NCI-H1436 treated with DMSO at 0.1 percent for 48 hours (cell line): ENCODE results near the gene NSUN5.
"Not testable (repeated sequence)": the region's sequence is repeated elsewhere in the genome, so short reads cannot be mapped to it uniquely, and the experiment has no call there.

Source experiments
- DNase-seq: peaks from one replicate; lab custom pipeline; 2025; lab: John Stamatoyannopoulos, UW

The NSUN5 gene

DNA sequence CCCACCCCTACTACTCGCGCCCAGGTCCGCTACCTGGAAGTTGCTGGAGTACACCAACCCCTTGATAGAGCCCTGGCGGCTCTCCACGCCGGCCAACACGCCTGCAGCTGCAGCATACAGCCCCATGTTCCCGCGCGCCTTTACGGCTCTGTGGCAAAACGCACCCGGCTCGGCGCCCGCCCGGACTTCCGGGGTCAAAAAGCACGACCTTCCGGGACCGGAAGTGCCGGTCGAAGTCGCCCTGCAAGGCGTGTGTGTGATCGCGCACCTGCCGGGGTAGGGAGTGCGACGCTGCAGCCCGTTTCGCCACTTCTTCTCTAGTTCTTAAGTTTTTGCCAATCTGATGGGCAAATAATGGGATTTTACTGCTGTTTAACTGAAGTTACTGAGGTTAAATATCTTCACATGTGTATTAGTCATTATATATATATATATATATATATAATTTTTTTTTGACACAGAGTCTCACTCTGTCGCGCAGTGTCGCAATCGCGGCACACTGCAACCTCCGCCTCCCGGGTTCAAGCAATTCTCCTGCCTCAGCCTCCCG, at the start of gene NSUN5:
NSUN5 (minus strand) TSS at position 162 of the 550 bp plus-strand sequence; CDS start at position 126, 36 bp downstream.
- peak; percentile 3 for DNase-seq

DNA sequence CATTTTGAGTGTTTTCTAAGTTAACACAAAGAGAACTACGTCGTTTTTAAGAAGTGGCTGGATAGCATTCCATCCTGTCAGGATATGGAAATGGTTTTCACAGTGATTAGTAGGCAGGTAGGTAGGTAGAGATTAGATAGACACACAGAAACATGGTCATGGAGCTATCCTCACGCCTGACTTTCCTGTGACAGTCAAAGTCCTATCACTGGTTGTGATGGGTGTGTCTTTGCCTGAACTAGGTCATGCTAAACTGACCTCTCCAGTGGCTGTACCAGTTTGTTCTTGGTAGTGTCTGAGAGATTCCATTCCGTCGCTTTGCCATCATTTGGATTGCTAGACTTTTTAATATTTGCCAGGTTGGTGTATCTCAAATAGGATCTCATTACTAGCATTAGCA, 47.5 kb upstream of the NSUN5 start:
- DNase-seq: no peak

DNA sequence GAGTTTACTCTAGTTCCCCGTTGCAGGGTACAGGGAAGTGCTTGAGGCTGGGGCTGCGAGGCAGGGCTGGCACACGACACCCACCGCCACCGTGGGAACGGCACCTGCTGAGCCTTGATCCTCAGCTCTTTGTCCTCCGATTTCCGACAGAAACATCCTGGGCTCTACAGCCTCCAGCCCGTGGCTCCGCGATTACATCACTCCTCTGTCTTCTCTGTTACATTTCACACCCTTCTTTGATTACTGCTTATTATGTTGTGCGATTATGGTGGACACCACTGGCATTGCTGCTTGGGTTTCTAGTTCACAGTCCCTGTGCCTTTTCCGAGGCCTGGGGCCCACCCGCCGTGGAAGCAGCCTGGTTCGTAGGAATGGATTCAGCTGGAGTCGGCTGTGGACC, 46.2 kb upstream of the NSUN5 start:
- no peak for DNase-seq

DNA sequence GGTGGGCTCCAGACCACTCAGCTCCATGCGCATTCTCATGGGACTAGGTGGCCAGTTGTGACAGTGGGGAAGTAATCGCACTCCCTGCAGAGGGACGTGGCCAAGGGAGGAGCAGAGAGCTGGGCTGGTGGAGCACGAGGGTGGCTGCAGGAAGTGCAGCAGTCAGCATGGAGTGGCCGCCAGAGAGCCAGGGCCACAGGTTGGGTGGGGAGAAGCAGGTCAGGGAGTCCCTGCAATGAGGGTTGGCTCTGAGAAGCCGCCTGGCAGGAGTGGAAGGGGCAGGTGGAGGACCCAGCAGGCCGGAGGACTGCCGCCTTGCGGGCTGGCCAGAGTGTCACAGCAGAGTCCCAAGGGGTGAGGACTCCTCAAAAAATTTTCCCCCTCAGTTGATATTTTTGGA, 45.6 kb upstream of the NSUN5 start:
- DNase-seq: no peak

DNA sequence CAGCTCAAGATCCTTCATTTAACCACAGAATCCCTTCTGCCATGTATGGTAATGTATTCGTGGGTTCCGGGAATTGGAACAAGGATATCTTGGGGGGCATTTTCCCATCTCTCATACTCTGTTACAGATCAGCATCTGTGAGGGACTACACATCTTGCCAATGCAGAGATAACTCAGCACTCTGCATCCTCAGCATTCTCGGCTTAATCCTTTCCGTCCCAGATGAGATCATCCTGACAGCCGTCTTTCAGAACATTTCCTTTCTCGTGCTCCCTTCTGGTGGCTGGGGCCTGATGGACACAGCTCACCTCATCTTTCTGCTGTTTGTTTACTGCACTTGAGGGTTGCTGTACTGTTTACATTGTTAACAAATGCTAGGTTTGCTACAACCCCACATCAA, 44.6 kb upstream of the NSUN5 start:
- no peak for DNase-seq

DNA sequence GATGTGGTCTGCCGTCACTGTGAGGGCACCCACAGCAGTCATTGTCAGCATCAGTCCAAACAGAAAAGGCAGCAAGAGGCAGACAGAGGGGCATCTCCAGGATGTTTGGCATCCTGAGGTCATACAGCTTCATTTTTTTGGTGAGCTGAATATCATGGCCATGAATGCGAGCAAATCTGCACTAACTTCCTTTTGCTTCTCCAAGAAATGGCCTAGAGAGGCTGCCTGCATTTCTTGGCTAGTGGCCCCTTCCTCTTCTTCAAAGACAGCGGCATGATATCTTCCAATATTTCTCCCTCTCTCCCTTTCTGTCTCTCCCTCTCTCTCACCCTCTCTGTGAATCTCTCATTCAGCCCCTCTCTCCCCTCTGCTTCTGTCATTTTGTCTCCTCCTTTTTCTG, 44.2 kb upstream of the NSUN5 start:
- no peak for DNase-seq

DNA sequence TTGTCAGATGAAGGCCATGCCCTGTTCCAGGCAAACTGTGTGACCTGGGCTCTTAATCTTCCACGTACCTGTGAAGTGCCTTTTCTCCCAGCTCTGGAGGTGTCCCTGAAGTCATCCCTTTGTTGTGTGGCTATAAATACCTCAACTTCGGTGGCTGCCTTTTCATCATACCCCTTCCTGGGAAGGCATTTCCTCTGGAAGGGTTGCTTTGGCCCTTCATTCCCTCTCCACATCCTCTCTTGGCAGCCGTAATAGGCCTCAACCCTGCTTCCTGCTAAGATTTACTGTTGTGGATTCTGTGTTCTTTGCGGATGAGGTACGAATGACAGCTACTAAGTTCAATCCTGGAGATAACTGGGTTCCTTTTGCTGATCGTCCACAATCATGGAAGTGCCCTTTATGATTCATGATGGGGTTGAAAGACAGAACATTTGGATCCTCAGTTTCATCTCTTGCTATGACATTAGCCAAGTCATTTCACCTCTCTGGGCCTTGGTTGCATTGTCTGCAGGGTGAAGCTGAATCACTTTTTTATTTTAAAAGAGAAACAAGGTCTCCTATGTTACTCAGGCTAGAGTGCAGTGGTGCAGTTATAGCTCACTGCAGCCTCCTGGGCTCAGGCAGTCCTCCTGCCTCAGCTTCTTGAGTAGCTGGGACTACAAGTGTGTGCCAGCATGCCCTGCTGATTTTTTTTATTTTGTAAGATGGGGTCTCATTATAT, 43.0 kb upstream of the NSUN5 start:
- no peak for DNase-seq

DNA sequence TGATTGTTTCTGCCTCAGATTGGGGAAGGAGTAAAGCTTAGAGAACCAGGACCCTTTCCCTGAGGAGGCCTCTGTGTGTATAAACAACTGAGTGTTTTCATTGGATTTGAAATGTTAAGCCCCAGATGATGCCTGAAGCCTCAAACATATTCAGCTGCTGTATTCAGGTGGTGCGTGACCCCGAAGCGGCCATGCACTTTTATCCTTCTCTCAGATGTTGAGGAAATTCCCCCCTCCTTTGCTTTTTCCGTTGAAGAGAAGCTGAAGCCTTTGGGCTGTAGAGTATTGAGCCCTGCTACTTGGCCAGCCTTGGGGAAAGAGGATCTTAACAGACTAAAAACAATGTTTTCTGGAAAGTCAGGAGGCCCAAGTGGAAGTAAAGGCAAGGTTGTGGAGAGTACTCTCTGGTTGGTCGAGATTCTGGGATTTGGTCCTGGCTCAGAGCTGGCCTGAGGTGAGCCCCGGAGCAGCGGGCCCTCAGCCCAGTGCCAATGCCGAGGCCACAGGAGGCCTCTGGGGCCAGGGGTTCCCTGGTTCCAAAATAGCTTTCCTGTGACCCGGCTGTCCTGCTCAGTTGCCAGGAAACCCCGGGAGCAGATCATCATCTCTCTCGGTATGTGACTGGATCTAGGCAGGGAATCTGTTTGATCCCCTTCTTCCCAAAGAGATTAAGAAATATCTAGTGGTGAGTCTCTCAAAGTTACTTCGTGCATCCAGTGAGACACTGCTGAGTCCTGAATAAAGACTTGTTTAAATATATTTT, 41.9 kb upstream of the NSUN5 start:
- no peak for DNase-seq

DNA sequence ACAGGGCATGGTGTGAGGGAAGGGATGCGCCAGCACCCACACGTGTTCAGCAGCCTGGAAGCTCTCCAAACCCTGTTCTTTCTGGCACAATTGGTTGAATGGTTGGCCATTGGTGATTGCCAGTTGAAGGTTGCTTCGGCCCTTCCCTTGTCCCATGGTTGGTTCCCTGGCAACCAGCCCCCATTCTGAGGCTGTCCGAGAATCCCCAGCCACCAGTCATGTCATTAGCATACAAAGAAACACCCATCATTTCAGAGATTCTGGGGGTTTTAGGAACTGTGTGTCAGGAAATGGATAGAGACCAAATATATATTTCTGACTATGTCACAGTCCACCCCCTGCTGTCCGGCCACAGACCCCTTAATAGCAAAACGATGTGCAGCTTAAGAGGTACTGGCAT, 41.1 kb upstream of the NSUN5 start:
- DNase-seq: no peak

DNA sequence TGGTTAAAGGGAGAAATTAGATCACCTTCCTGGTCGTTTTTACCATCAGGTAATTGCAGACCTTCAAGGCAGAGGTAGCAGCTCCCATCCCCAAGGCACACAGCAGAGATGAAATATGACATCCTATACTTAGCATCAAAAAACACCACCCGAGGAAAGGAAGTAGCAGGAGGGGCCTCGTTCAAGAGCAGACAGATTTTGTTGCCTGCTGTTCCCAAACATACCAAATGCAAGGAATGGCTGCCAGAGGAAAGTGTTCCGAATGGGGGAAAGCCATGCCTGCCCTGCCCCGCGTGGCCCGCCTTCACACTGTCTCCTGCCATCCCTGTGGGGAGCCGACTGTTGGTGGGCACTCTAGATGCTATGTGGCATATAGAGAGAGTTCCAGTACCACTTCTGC, 37.3 kb upstream of the NSUN5 start:
- DNase-seq: no peak

DNA sequence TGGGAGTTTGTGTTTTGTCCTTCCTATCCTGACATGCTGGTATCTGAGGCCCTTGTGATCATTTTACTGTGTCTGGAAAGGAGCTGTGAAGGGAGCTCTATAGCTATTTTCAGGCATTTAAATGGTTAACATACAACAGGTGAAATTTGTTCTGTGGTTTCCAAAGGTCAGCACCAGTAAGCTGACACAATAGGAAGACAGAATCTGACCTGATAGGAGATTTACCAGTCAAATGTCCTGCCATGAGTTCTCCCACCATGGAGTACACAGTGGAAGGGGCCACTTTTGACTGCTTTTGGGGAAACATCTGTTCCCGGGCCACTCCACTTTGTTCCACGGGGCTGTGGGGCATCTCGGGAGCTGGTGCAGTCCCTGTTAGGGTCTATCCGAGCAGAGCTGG, 36.9 kb upstream of the NSUN5 start:
- DNase-seq: no peak

DNA sequence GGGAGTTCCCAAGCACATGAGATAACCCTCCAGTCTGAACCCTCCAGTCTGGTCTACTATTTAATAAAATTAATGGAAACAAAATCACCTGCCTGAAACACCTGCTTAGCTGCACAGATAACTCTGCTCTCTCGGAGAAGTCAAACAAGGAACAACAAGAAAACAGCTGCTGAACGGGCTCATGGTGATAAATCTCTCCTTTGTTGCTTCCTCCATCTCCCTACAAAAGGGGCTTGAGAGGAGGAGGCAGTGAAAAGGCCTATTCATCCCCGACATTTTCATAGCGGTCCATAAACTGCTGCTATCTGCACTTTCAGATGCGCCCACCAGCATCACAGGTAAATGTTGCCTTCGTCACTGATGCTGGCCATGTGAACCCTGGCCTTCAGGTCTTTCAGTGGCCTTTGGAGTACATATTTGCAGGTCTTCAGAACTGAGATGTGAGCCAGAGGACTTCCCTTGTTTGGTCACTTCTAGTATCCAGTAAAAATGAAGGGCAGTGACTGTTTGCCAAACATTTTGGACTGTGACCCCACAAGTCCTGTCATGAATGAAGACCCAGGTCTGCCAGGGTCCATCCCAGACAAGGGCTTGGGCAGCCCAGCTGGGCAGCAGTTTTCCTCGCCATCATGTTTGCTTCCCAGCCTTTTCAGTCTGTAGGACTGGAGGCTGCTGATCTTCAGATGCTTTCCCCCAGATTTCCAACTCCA, 35.2 kb upstream of the NSUN5 start:
- DNase-seq: no peak

DNA sequence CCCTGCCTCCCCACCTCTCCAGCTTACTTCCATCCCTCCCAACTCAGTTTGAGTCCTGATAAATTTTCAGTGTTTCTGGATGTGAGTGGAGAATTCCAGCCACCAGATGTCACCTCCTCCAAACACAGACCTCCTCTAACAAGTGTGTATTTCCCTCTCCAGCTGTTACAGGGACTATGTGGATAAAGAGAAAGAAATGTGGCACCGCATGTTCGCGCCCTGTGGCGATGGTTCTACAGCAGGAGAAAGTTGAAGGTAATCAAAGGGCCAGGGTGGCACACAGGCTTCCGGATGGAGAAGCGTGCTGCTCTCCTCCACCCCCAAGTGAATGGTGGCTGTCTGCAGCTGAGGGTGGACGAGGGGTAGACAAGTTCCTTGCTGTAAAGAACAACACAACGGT, 34.0 kb upstream of the NSUN5 start:
- no peak for DNase-seq

DNA sequence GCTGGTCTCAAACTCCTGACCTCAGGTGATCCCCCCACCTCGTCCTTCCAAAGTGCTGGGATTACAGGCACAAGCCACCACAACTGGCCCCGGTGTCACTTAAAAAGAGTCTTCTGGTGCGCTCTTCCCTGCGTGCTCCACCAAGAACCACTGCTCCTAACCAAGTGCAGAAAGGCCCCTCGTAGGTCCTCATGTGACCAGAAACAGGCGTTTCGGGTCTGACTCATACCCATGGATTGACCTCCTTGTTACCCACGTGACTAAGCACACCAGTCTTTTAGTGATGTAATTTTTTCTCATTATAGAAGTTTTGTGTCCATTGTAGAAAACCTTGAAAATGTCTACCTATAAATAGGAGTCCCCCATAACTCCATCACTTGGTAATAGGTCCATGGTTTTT, 33.3 kb upstream of the NSUN5 start:
- DNase-seq: no peak

DNA sequence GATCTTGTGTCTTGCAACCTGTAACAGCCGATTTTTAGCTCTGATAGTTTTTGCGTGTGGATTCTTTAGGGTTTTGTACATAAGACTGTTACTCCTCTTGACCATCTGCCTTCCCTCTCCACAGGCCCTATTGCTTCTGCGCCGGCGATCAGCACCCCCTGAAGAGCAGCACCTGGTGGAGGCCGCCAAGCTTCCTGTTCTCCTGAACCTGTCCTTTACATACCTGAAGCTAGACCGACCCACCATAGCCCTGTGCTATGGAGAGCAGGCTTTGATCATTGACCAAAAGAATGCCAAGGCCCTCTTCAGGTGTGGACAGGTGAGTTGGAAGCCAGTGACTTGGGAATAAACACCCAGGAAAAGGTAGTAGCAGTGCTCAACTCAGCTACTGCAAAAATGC, 31.9 kb upstream of the NSUN5 start:
- no peak for DNase-seq

DNA sequence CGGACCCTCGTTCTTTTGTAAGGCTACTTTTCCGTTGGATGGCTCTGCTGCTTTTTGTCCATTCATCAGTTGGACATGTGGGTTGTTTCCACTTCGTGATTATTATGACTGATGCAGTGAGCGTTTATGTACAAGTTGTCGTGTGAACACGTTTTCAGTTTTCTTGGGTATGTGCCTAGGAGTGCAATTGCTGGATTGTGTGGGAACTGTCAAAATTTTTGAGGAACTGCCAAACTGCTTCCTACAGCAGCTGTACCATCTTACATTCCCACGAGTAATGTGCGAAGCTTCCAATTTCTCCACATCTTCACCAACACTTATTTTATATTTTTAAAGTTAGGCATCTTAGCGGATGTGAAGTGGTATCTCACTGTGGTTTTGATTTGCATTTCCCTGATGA, 29.7 kb upstream of the NSUN5 start:
- no peak for DNase-seq

DNA sequence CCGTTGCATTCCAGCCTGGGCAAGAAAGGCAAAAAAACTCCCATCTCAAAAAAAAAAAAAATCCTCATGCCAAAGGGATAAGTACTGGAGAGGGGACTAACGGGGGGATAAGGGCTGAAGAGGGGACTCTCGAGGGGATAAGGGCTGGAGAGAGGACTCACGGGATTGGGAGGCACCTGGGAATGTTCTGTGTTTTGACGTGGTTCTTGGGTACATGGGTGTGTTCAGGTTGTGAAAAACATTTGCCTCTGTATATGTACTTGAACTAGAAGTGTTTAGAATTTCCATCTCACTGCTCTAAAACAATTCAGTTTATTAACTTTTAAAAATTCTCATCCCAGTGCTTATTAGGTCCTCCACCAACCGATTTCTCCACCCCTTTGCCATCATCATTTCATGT, 23.8 kb upstream of the NSUN5 start:
- DNase-seq: no peak

DNA sequence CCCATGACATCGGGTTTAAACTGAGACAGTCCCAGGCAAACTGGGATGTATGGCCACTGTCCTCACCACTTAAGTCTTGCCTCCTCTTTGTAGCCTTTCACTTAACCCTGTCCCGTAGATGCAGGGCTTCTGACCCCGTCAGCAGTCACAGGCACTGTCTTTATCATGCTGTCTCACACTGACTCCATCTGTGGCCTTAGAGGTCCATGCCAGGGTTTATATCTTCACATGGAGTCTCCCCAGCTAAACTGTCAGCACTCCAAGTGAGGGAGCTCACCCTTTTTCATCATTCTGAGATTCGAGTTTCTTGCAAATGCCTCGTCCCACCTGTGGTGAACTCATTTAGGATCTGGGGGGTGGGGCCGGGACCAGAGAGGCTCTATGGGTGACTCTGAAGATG, 22.1 kb upstream of the NSUN5 start:
- DNase-seq: no peak

DNA sequence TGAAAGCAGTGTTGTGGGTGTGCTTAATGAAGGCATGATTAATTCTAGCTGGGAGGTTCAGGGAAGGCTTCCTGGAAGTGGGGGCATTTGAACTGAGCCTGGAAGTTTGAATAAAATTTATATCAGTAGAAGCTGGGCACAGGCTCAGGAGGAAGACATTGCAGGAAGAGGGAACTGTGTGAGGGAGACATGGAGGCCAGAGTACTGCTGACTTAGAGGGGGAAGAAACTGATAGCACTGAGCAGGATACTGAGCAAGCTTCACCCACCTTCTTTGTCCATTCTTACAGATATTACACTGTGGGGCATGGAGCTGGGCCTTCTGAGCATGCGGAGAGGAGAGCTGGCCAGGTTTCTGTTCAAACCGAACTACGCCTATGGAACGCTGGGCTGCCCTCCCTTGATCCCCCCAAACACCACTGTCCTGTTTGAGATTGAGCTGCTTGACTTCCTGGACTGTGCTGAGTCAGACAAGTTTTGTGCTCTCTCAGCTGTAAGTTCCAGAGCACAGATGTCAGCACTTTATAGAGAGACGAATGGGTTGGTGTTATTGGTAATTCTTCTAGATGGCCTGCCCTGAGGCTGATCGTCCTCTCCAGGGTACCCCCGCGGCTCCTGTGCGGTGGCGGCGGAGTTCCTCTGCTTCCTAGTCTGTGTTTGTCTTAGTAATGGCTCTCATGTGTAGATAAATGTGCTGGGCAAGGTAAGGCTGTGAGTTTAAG, 21.4 kb upstream of the NSUN5 start:
- DNase-seq: no peak

DNA sequence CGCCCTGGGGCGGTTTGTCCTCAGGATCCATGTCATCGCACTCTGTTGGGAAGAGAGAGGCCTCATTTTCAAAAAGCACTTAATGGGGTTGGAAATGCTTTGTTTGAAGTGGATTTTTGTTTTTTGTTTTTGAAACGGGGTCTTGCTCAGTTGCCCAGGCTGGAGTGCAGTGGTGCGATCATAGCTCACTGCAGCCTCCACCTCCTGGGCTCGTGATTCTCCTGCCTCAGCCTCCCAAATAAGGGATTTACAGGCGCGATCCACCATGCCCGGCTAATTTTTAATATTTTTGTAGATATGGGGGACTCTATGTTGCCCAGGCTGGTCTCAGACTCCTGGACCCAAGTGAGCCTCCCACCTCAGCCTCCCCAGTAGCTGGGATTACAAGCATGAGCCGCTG, 20.1 kb upstream of the NSUN5 start:
- no peak for DNase-seq

DNA sequence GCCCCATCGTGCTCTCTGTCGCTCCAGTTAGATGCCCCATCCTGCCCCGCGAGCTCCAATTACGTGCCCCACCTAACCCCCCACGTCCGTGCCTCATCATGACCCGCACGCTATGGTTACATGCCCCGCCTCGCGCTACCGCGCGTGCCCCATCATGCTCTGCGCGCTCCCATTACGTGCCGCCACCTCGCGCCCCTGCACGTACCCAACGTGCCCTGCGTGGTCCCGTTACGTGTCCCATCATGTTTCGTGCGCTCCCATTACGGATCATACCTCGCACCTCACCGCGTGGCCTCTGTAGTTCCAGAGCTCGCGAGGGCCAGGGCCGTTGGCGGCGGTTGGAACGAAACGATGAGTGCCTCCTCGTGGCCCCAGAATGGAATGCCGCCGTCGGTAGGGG, 19.3 kb upstream of the NSUN5 start, which contains the start of the genes FKBP6 and TRIM50:
FKBP6 (plus strand) TSS at position 240 of the 400 bp plus-strand sequence. CDS start 268 bp downstream, outside the sequence.
TRIM50 (minus strand) TSS at position 161 of the 400 bp plus-strand sequence. CDS start 3,295 bp downstream, outside the sequence.
- not testable (repeated sequence) for DNase-seq

DNA sequence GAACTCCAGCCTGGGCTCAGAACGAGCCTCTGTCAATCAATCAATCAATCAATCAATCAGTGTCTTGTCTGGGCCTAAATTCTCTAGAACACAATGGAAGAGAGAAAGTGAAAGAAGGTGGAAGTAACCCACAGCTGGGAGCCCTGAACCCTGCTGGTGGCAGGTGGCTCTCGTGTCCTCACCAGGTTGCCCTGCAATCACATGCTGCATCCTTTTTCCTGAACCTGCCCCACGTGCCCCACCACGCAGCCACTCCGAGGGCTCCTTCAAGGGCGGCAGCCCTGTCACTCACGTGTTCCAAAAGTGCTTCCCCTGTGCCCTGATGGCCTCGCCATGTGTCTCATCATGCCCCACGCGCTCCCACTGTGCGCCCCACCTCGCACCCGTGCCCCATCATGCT, 18.8 kb upstream of the NSUN5 start:
- DNase-seq: not testable (repeated sequence)
